OCI-LY3 (cell line): ENCODE results near the gene GUCD1.

Source experiments
- CTCF ChIP-seq: fragments of 200-600, 300-600 bp; sonication (generic); IDR thresholded peaks from 2 replicates; pipeline ENCODE4 v1.5.1; 2014; ENCODE audit warnings: antibody characterized with exemption, low read length, low read depth
- EZH2phosphoT487 ChIP-seq: fragments of 200-600 bp; shearing (Covaris generic); IDR thresholded peaks from 2 replicates; pipeline ENCODE4 v1.6.1; 2018; ENCODE audit warnings: antibody characterized with exemption, mixed run types, low read depth

GRCh38 chr22:24504956-24505736 is 49.8 kb downstream of the GUCD1 start:
- TF ChIP-seq CTCF (no peak), EZH2phosphoT487 (no peak)
